Uterus (tissue), 2 donors: ENCODE results near the gene PLAC8.

Source experiments
- POLR2A ChIP-seq, 2 donors: fragments of 450-650 bp; IDR thresholded peaks; one replicate each; pipeline ENCODE4 v1.6.1; 2016; ENCODE audit warnings: antibody characterized with exemption in 2 of 2, mild to moderate bottlenecking in 1 of 2, moderate library complexity in 1 of 2
- TF ChIP-seq, protein P1 (sequence below), 4 experiments: fragments of 200-600 bp in 2 of 4; fragments of 450-650 bp in 2 of 4; sonication (generic) in 2 of 4; IDR thresholded peaks; one replicate each; pipeline ENCODE4 v1.5.1; 2016 to 2019; ENCODE audit warnings: antibody characterized with exemption in 4 of 4, mild to moderate bottlenecking in 2 of 4, moderate library complexity in 1 of 4

GRCh38 chr4:83110970-83111750 is 3.4 kb downstream of the PLAC8 start:
- TF ChIP-seq POLR2A (IDR thresholded peaks at IDR 0.05): no peak
- TF ChIP-seq, protein P1, sequence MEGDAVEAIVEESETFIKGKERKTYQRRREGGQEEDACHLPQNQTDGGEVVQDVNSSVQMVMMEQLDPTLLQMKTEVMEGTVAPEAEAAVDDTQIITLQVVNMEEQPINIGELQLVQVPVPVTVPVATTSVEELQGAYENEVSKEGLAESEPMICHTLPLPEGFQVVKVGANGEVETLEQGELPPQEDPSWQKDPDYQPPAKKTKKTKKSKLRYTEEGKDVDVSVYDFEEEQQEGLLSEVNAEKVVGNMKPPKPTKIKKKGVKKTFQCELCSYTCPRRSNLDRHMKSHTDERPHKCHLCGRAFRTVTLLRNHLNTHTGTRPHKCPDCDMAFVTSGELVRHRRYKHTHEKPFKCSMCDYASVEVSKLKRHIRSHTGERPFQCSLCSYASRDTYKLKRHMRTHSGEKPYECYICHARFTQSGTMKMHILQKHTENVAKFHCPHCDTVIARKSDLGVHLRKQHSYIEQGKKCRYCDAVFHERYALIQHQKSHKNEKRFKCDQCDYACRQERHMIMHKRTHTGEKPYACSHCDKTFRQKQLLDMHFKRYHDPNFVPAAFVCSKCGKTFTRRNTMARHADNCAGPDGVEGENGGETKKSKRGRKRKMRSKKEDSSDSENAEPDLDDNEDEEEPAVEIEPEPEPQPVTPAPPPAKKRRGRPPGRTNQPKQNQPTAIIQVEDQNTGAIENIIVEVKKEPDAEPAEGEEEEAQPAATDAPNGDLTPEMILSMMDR (IDR thresholded peaks at IDR 0.05): no peak
